GM23338 (cell line): ENCODE measurements around the gene SYNPR. TPM values are rescaled to one million over a fixed set of nuclear protein-coding genes. Genes with fewer than 3 reads are reported as not detected.

ENCODE experiments used
- ATAC-seq: fragments of 200-7000 bp; cut with Tn5 transposase; 3 replicates; pipeline ENCODE4 v1.9.1; 2020
- DNase-seq: peaks from one replicate; pipeline ENCODE4 v3.0.0-alpha.2; 2015; ENCODE audit warnings: low spot score
- H2AFZ ChIP-seq: fragments of 200-600 bp; sonication (generic); 2 replicates; pipeline ENCODE4 v1.8.0; 2016; ENCODE audit warnings: antibody characterized with exemption, mild to moderate bottlenecking, moderate library complexity
- H3F3A ChIP-seq: fragments of 200-600 bp; sonication (generic); replicated peaks from 2 replicates; pipeline ENCODE4 v1.8.0; 2017; ENCODE audit warnings: antibody characterized with exemption, mixed run types, low read depth
- H3K27ac ChIP-seq: fragments of 200-600 bp; sonication (generic); 2 replicates; pipeline ENCODE4 v1.6.1; 2016; ENCODE audit warnings: low read depth
- H3K27me3 ChIP-seq: fragments of 200-600 bp; sonication (generic); 2 replicates; pipeline ENCODE4 v1.8.0; 2016; ENCODE audit warnings: mild to moderate bottlenecking, mixed run types, moderate library complexity; ENCODE audit not compliant: insufficient read depth
- H3K36me3 ChIP-seq: fragments of 200-600 bp; sonication (generic); 2 replicates; pipeline ENCODE4 v1.8.0; 2016; ENCODE audit warnings: mild to moderate bottlenecking; ENCODE audit not compliant: insufficient read depth
- H3K4me1 ChIP-seq: fragments of 200-600 bp; sonication (generic); 2 replicates; pipeline ENCODE4 v1.8.0; 2016; ENCODE audit warnings: mild to moderate bottlenecking, moderate library complexity; ENCODE audit not compliant: insufficient read depth
- H3K4me2 ChIP-seq: fragments of 200-600 bp; sonication (generic); 2 replicates; pipeline ENCODE4 v1.7.1; 2017; ENCODE audit warnings: mixed run types
- H3K4me3 ChIP-seq: fragments of 200-600 bp; sonication (generic); 2 replicates; pipeline ENCODE4 v1.6.1; 2016; ENCODE audit warnings: mixed run types
- H3K79me2 ChIP-seq: fragments of 200-600 bp; sonication (generic); replicated peaks from 2 replicates; pipeline ENCODE4 v1.8.0; 2017; ENCODE audit warnings: mild to moderate bottlenecking; ENCODE audit not compliant: insufficient read depth
- H3K9me2 ChIP-seq: fragments of 200-600 bp; sonication (generic); 2 replicates; pipeline ENCODE4 v1.8.0; 2017; ENCODE audit not compliant: insufficient read depth
- H4K20me1 ChIP-seq: fragments of 200-600 bp; sonication (generic); replicated peaks from 2 replicates; pipeline ENCODE4 v1.8.0; 2017; ENCODE audit warnings: mild to moderate bottlenecking; ENCODE audit not compliant: insufficient read depth
- H3K27ac Mint-ChIP-seq: 2 replicates; pipeline ENCODE4 v1.8.0; 2020; ENCODE audit warnings: inconsistent platforms, mild to moderate bottlenecking, moderate library complexity, mixed read lengths
- H3K27me3 Mint-ChIP-seq: 3 replicates; pipeline ENCODE4 v1.8.0; 2022; ENCODE audit warnings: low read depth, mild to moderate bottlenecking, moderate library complexity, mixed read lengths, inconsistent platforms; ENCODE audit not compliant: insufficient read depth, poor library complexity
- H3K36me3 Mint-ChIP-seq: 3 replicates; pipeline ENCODE4 v1.8.0; 2021; ENCODE audit warnings: low read depth, mild to moderate bottlenecking, inconsistent platforms, moderate library complexity, mixed read lengths
- H3K4me1 Mint-ChIP-seq: 3 replicates; pipeline ENCODE4 v1.8.0; 2020; ENCODE audit warnings: mild to moderate bottlenecking, inconsistent platforms, mixed read lengths
- H3K4me3 Mint-ChIP-seq: 3 replicates; pipeline ENCODE4 v1.8.0; 2021; ENCODE audit warnings: moderate library complexity, mild to moderate bottlenecking, inconsistent platforms, mixed read lengths
- H3K9me3 Mint-ChIP-seq: 3 replicates; pipeline ENCODE4 v1.8.0; 2020; ENCODE audit warnings: moderate library complexity, mild to moderate bottlenecking, inconsistent platforms, mixed read lengths
- CREB1 ChIP-seq: fragments of 250-450 bp; sonication (Bioruptor Pico); IDR thresholded peaks from 2 replicates; pipeline ENCODE4 v1.5.0; 2020; ENCODE audit warnings: low read depth, mild to moderate bottlenecking, moderate library complexity
- EZH2 ChIP-seq: fragments of 200-600 bp; sonication (generic); IDR thresholded peaks from one replicate; pipeline ENCODE4 v1.8.0; 2017; ENCODE audit warnings: antibody characterized with exemption, mild to moderate bottlenecking, low read depth; ENCODE audit not compliant: unreplicated experiment
- EZH2phosphoT487 ChIP-seq: fragments of 200-600 bp; sonication (generic); IDR thresholded peaks from one replicate; pipeline ENCODE4 v1.8.1; 2018; ENCODE audit warnings: antibody characterized with exemption; ENCODE audit not compliant: unreplicated experiment
- JUNB ChIP-seq: IDR thresholded peaks from one replicate; pipeline ENCODE4 v1.6.1; 2016; ENCODE audit warnings: antibody characterized with exemption; ENCODE audit not compliant: unreplicated experiment
- NANOG ChIP-seq: IDR thresholded peaks from 2 replicates; pipeline ENCODE4 v1.6.1; 2016; ENCODE audit warnings: antibody characterized with exemption, borderline replicate concordance
- POLR2AphosphoS5 ChIP-seq: IDR thresholded peaks from 2 replicates; pipeline ENCODE4 v1.6.1; 2016; ENCODE audit warnings: antibody characterized with exemption, low read depth
- REST ChIP-seq: IDR thresholded peaks from one replicate; pipeline ENCODE4 v1.6.1; 2018; ENCODE audit warnings: antibody characterized with exemption; ENCODE audit not compliant: unreplicated experiment
- STAT1 ChIP-seq: IDR thresholded peaks from one replicate; pipeline ENCODE4 v1.6.1; 2016; ENCODE audit warnings: antibody characterized with exemption; ENCODE audit not compliant: unreplicated experiment
- ZNF114 ChIP-seq: fragments of 250-450 bp; sonication (Bioruptor Pico); IDR thresholded peaks from 2 replicates; pipeline ENCODE4 v1.5.0; 2020; ENCODE audit warnings: mild to moderate bottlenecking, moderate library complexity
- ZNF331 ChIP-seq: fragments of 250-450 bp; sonication (Bioruptor Pico); IDR thresholded peaks from 2 replicates; pipeline ENCODE4 v1.5.0; 2020; ENCODE audit warnings: low read depth, mild to moderate bottlenecking, moderate library complexity
- ZNF462 ChIP-seq: fragments of 250-450 bp; sonication (Bioruptor Pico); IDR thresholded peaks from 2 replicates; pipeline ENCODE4 v1.5.0; 2020; ENCODE audit warnings: mild to moderate bottlenecking, moderate library complexity
- polyA plus RNA-seq: library from polyadenylated mRNA; unstranded; fragments of >200 nt; fragmentation: Nextera tagmentation; extraction: Ambion mirVana; gene quantifications from 2 replicates; pipeline ENCODE4 v1.2.1, GENCODE V29; 2016
- total RNA-seq: library from RNA; depleted of rRNA; stranded (reverse); fragments of >200 nt; shearing (Covaris generic); gene quantifications from 2 replicates; pipeline ENCODE4 v1.2.3, GENCODE V29; 2014
- TF ChIP-seq, protein P1 (sequence below), 2 experiments: fragments of 200-600 bp in 1 of 2; sonication (generic) in 1 of 2; conservative IDR thresholded peaks; 2 replicates each; pipeline versions ENCODE4 v1.5.1 to v1.6.1; 2016 to 2017; ENCODE audit warnings: antibody characterized with exemption in 2 of 2, low read depth in 2 of 2, mild to moderate bottlenecking in 2 of 2, moderate library complexity in 1 of 2
- TF ChIP-seq, protein P2 (sequence below): IDR thresholded peaks from 2 replicates; pipeline ENCODE4 v1.6.1; 2016; ENCODE audit warnings: antibody characterized with exemption

The SYNPR gene
- total and polyA plus RNA-seq, 2 experiments from 2014 or later: 0.38 to 0.55 TPM

DNA sequence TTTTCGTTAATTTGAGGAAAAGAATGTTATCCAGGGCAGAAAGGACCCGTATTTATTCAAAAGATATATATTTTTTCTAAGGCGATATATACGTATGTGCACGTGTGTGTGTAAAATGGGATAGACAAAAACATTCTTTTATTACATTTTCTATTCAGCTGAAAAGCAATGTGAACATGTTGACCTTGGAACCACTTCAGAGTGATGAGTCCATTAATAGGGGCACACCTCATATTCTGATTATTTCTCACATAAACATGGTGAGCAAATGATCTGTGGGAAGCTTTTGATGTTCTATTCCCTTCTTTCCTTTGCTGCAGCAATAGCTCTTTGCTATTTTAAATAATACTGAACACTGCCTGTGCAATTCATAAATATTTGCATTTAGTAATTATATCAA lies 87.6 kb downstream of the SYNPR start:
- Histone ChIP-seq H3K27me3 (no peaks in the 10 kb centered on the region), H3K4me2 (no peak overlapping the region), H3K36me3 (no peaks in the 10 kb centered on the region), H2AFZ (no peak overlapping the region), H3K79me2 (no peaks in the 10 kb centered on the region), H3F3A (no peaks in the 10 kb centered on the region), H4K20me1 (no peaks in the 10 kb centered on the region), H3K27ac (no peak overlapping the region), H3K4me1 (no peaks in the 10 kb centered on the region), H3K4me3 (no peak overlapping the region), H3K9me2 (no peaks in the 10 kb centered on the region)
- DNase-seq: no peak
- Mint-ChIP-seq H3K9me3 (no peaks in the 10 kb centered on the region; the same call in 1 of the 3 replicates), H3K4me3 (no peak overlapping the region), H3K36me3 (peaks cover under 1% of the 10 kb centered on the region; the same call in 1 of the 3 replicates), H3K4me1 (peaks cover 7% of the 10 kb centered on the region; the same call in 2 of the 3 replicates), H3K27me3 (no peaks in the 10 kb centered on the region), H3K27ac (no peak overlapping the region)
- TF ChIP-seq ZNF331 (no peak), ZNF462 (CRISPR knock-in tag) (no peak), ZNF114 (CRISPR knock-in tag) (no peak), EZH2 (no peak), CREB1 (no peak), NANOG (no peak), EZH2phosphoT487 (no peak), JUNB (no peak), POLR2AphosphoS5 (no peak), REST (no peak), STAT1 (no peak)
- TF ChIP-seq, protein P1, sequence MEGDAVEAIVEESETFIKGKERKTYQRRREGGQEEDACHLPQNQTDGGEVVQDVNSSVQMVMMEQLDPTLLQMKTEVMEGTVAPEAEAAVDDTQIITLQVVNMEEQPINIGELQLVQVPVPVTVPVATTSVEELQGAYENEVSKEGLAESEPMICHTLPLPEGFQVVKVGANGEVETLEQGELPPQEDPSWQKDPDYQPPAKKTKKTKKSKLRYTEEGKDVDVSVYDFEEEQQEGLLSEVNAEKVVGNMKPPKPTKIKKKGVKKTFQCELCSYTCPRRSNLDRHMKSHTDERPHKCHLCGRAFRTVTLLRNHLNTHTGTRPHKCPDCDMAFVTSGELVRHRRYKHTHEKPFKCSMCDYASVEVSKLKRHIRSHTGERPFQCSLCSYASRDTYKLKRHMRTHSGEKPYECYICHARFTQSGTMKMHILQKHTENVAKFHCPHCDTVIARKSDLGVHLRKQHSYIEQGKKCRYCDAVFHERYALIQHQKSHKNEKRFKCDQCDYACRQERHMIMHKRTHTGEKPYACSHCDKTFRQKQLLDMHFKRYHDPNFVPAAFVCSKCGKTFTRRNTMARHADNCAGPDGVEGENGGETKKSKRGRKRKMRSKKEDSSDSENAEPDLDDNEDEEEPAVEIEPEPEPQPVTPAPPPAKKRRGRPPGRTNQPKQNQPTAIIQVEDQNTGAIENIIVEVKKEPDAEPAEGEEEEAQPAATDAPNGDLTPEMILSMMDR (conservative IDR thresholded peaks at IDR 0.05; ENCODE audit: low read depth in 2 of 2): no peak
- TF ChIP-seq, protein P2, sequence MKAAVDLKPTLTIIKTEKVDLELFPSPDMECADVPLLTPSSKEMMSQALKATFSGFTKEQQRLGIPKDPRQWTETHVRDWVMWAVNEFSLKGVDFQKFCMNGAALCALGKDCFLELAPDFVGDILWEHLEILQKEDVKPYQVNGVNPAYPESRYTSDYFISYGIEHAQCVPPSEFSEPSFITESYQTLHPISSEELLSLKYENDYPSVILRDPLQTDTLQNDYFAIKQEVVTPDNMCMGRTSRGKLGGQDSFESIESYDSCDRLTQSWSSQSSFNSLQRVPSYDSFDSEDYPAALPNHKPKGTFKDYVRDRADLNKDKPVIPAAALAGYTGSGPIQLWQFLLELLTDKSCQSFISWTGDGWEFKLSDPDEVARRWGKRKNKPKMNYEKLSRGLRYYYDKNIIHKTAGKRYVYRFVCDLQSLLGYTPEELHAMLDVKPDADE: no peak
- ATAC-seq: no peak
